CD4-positive, alpha-beta T cell treated with Interleukin-4 for 1 hour (primary cell): Measurements from ENCODE around the gene CLCN7.
A peak's percentile ranks its signal among the peaks of the same experiment; 100 is the strongest.

Source experiments
- DNase-seq, 2 donors: peaks; one replicate each; pipeline ENCODE4 v3.0.0-alpha.2; 2020 to 2022

Gene CLCN7

GRCh38 chr16:1458977-1459341 is 15.9 kb downstream of the CLCN7 start:
- DNase-seq = peak in 1 of 2 donors; percentile 80

- peak in 1 of 2 donors; percentile 40 for DNase-seq
Observed at GRCh38 chr16:1458336-1458976, 16.4 kb downstream of the CLCN7 start.

GRCh38 chr16:1457489-1458245 is 17.2 kb downstream of the CLCN7 start:
- DNase-seq = no peak

- DNase-seq = no peak
Observed at GRCh38 chr16:1456951-1457350, 17.9 kb downstream of the CLCN7 start.

GRCh38 chr16:1455190-1456171 is 19.3 kb downstream of the CLCN7 start:
- no peak for DNase-seq

DNA sequence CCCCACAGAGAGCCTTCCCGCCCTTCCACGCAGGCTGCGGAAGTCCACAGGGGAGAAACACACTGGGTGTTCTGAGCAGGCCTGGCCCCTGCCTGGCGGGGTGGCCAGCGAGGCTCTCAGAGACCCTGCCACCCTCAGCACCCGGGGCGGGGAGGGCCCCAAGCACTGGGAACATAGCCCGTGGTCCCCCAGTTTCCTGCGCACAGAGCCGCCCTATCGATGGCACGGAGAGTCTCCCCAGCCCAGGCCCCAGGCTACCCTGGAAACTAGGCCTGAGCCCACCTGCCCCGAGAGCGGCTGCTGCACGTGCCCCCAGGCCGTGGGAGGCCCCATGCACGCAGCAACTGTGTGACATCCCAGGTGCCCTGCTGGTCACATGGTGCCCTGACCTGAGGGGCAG is 20.3 kb downstream of the CLCN7 start:
- no peak for DNase-seq

DNA sequence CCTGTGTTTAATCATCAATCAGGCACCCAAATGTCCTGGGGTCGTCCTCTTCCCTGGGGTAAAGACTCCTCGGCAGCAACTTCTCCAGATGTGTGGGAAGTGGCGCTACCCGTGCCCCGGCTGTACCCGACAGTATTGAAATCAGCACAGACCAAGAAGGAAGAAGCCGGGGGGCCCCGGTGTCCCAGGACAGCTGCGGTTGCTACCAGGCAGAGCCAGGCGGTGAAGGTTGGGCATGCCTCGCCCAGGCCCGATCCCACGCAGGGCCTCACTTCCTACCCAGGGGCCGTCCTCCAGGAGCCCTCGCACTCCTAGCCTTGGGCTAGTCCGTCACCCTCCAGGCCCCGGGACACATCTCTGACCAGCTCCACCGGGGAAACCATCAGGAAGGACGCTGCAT is 21.5 kb downstream of the CLCN7 start:
- no peak for DNase-seq

- no peak for DNase-seq
Observed at GRCh38 chr16:1452530-1452929, 22.3 kb downstream of the CLCN7 start.

- no peak for DNase-seq
Observed at GRCh38 chr16:1451702-1452392, 23.0 kb downstream of the CLCN7 start.

DNA sequence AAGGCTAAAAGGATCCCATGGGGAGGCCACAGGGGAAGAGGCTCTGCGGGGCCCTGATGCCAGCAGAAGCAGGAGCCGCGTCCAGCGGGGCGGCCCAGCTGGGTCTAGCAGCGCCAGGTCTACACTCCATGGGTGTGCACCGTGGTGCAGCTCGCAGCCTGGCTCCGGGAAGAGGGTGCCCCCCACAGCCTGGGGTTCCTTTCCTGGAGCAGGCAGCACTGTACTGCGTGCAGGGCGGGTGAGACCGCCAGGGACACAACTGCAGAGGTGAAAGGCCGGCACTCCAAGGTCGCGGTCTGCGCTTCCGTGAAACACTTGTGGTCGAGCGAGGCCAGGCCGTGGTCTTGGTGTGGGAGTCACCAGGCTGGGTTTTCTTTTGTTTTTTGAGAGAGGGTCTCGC is 24.0 kb downstream of the CLCN7 start:
- DNase-seq = no peak

DNA sequence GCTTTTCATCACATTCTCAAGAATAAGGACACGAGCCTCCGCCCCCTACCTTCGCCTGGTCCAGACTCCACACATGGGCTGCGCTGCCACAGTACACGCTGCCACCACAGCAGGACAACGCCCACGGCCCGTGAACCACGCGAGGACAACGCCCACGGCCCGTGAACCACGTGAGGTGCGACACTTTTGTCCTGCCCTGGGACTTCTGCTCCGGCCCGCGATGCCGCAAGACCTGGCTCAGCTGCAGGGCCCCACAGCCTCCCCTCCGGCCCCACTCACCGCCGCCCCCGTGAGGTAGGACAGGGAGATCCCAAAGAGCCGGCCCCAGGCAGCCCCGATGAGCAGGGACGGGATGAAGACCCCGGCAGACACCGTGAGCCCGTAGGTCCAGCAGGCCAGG is 24.6 kb downstream of the CLCN7 start:
- no peak for DNase-seq

DNA sequence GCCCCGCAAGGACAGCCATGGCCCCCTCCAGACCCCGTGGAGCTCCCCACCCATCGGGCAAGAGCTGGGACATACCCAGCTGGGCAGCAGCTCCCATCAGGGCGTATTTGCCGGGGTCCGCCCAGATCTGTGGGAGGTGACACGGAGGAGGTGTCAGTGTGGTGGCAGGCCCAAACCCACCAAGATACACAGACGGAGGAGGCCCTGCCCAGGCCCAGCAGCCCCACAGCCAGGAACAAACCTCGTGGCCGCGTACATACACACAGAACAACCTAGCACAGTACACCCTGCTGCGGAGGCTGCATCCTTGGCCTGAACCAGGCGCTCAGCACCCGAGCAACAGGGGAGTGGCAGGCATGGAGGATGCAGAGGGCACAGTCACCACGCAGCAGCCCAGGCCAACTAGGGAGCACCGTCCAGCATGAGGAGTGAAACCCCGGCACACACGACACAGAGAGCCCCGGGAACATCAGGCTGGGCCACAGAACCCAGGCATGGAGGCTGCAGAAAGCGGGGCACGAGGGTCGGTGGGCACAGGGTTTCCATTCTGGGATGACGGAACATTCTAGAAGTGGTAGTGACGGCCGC is 25.5 kb downstream of the CLCN7 start:
- DNase-seq = no peak

DNA sequence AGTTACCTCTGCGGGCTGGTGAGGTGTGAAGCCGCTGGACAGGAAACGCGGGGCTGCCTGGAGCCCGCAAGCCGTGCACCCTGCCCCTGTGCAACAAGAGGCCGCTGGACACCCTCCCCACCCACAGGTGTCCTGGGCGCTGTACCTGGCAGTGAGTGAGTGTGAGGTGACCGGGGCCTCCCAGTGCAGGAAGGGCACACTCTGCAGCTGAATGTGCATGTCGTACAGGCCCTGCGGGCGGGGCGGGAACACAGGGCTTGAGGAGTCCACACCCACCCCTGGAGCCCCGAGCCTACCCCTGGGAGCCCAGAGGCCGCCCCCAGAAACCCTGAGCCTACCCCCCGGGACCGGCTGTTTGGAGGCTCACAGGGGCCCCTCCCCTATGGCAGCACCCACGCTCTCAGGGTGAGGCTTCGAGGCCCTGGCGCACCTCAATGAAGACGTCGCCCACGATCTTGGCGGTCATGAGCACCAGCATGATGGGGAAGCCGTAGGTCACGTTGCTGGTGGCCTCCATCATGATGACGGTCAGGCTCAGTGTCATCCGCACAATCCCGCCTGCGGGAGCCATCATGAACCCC is 26.2 kb downstream of the CLCN7 start:
- DNase-seq = no peak

GRCh38 chr16:1447965-1448364 is 26.9 kb downstream of the CLCN7 start:
- DNase-seq = no peak

DNA sequence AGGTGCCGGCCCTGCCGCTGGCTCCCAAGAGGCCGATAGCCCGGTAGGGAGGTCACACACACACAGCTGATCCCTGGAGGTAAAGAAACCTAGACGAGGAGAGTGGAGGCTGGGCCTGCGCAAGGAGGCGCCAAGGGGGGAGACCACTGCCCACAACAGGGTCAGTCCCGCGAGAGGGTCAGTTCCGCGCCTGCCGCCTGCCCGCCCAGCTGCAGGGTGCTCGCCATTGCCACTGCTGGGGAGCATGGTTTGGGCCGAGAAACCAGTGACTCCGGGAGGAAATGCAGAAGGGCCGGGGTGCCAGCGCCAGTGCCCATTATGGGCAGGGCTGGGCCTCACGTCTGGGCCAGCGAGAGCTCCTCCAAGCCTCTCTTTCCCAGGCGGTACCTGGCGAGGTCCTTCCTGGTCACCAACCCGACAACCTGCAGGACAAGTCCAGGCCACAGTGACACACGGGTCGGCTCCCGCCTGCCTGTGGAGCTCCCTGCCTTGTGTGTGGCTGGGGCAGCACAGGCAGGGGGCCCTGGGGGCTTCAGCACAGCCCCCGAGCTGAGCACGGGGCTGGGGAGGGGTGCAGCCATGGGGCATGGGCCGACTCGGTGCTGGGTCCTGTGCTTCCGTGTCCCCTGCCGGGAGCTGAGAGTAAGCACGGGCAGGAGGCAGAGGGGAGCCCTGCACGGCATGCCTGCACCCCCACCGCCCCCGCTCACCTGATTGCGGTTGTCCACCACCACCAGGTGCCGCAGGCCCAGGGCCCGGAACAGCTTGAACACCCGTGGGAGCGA is 28.3 kb downstream of the CLCN7 start:
- no peak for DNase-seq

GRCh38 chr16:1445518-1446203 is 29.2 kb downstream of the CLCN7 start:
- no peak for DNase-seq

GRCh38 chr16:1444730-1445517 is 29.9 kb downstream of the CLCN7 start:
- peak in 1 of 2 donors; percentile 21 for DNase-seq

DNA sequence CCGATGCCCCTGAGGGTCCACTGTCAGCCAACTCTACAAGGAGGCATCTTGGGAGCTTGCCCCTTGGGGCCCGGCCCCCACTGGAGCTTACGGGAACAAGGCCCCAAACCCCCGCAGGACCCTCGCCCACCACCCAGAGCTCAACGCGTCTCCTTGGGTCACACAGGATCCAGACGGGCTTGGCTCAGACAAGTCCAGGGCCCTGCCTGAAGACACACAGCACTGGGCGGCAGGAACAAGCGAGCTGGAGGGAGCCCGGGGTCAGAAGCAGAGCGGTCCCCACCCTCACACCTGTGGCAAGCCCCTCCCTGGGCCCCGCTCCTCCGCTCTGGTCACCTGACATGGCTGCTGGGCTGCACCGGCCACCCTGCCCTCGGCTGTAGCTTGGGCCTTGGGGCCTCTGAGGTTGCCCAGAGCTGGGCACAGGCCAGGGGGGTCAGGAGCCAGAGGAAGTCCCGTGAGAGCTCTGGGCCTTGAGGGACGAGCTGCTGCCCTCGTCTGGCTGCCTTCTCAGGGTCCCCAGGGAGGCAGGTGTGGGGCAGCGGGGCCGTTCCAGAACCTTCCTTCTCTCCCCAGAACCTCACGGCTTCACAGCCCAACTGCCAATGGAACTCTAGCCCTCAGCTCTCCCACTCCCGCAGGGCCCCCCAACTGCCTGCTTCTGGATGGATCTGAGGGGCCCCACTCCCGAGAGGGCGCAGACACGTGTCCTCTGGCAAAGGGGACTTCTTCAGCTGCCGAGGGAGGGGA is 30.7 kb downstream of the CLCN7 start, which contains the start of gene CCDC154:
CCDC154 (minus strand) TSS at position 577 of the 750 bp plus-strand sequence; CDS start at position 343, 234 bp downstream.
- DNase-seq = no peak
